PC-9 (cell line): Measurements from ENCODE around the gene OSBPL3. TPM values are rescaled to one million over a fixed set of nuclear protein-coding genes. Genes with fewer than 3 reads are reported as not detected.

ENCODE experiments used
- BruUV-seq: library from RNA; stranded (reverse); fragments of 400-500 nt; replicated peaks from 2 replicates; lab custom pipeline; 2021; lab: Mats Ljungman, UMichigan
- CTCF ChIA-PET: fragments of 300-600 bp; sonication (Branson Sonifier 250); formaldehyde crosslinking; loops from one replicate; lab custom pipeline; 2022; ENCODE audit warnings: antibody characterized with exemption; lab: Charles Lee
- POLR2A ChIA-PET: fragments of 300-600 bp; sonication (Branson Sonifier 250); formaldehyde crosslinking; loops from one replicate; lab custom pipeline; 2022; ENCODE audit warnings: antibody characterized with exemption; ENCODE audit not compliant: unreplicated experiment; lab: Charles Lee
- DNase-seq, 2 experiments: peaks; one replicate each; pipeline versions ENCODE4 v3.0.0 to v3.0.0-alpha.2; 2015 to 2022; ENCODE audit warnings: mixed read lengths in 1 of 2
- H2AFZ ChIP-seq: fragments of 200-600 bp; sonication (generic); 2 replicates; pipeline ENCODE4 v1.8.1; 2017; ENCODE audit warnings: antibody characterized with exemption
- H3F3A ChIP-seq: fragments of 200-600 bp; sonication (generic); 2 replicates; pipeline ENCODE4 v1.8.1; 2017; ENCODE audit warnings: antibody characterized with exemption, mild to moderate bottlenecking, low read depth; ENCODE audit not compliant: insufficient read depth
- H3K27ac ChIP-seq: fragments of 200-600 bp; sonication (generic); 2 replicates; pipeline ENCODE4 v1.6.1; 2016; ENCODE audit warnings: mixed run types
- H3K27me3 ChIP-seq: fragments of 200-600 bp; sonication (generic); 2 replicates; pipeline ENCODE4 v1.6.1; 2016; ENCODE audit warnings: low read depth, mixed run types; ENCODE audit not compliant: insufficient read depth
- H3K36me3 ChIP-seq: fragments of 200-600 bp; sonication (generic); 2 replicates; pipeline ENCODE4 v1.6.1; 2016; ENCODE audit warnings: low read depth, mixed run types
- H3K4me1 ChIP-seq: fragments of 200-600 bp; sonication (generic); replicated peaks from 2 replicates; pipeline ENCODE4 v1.6.1; 2016; ENCODE audit warnings: mixed run types; ENCODE audit not compliant: insufficient read depth
- H3K4me2 ChIP-seq: fragments of 200-600 bp; sonication (generic); 2 replicates; pipeline ENCODE4 v1.6.1; 2017; ENCODE audit warnings: mixed run types
- H3K4me3 ChIP-seq: fragments of 200-600 bp; sonication (generic); 2 replicates; pipeline ENCODE4 v1.6.1; 2016; ENCODE audit warnings: mixed run types
- H3K79me2 ChIP-seq: fragments of 200-600 bp; sonication (generic); 2 replicates; pipeline ENCODE4 v1.6.1; 2017; ENCODE audit warnings: low read depth, mixed run types
- H3K9me2 ChIP-seq: fragments of 200-600 bp; sonication (generic); 2 replicates; pipeline ENCODE4 v1.8.1; 2017; ENCODE audit warnings: mild to moderate bottlenecking; ENCODE audit not compliant: insufficient read depth
- H3K9me3 ChIP-seq: fragments of 200-600 bp; sonication (generic); 2 replicates; pipeline ENCODE4 v1.8.1; 2016; ENCODE audit warnings: low read depth; ENCODE audit not compliant: insufficient read depth
- H4K20me1 ChIP-seq: fragments of 200-600 bp; sonication (generic); 2 replicates; pipeline ENCODE4 v1.8.1; 2017; ENCODE audit not compliant: insufficient read depth
- CTCF ChIP-seq: fragments of 200-600 bp; sonication (generic); conservative IDR thresholded peaks from 2 replicates; pipeline ENCODE4 v1.6.1; 2017; ENCODE audit warnings: mixed run types, antibody characterized with exemption, mild to moderate bottlenecking, moderate library complexity
- EZH2 ChIP-seq: fragments of 200-600 bp; sonication (generic); IDR thresholded peaks from 2 replicates; pipeline ENCODE4 v1.8.0; 2017; ENCODE audit warnings: antibody characterized with exemption, low read depth
- intact Hi-C: fragments of 100-400 bp; cut with micrococcal nuclease; formaldehyde crosslinking; loops from one replicate; pipeline ENCODE4 v1.10.0; 2022; ENCODE audit not compliant: unreplicated experiment
- total RNA-seq: library from RNA; stranded (reverse); gene quantifications from 2 replicates; pipeline ENCODE4 v1.2.3, GENCODE V29; 2021

Gene OSBPL3
- total RNA-seq, 1 experiment from 2014 or later: 87.6 TPM

DNA sequence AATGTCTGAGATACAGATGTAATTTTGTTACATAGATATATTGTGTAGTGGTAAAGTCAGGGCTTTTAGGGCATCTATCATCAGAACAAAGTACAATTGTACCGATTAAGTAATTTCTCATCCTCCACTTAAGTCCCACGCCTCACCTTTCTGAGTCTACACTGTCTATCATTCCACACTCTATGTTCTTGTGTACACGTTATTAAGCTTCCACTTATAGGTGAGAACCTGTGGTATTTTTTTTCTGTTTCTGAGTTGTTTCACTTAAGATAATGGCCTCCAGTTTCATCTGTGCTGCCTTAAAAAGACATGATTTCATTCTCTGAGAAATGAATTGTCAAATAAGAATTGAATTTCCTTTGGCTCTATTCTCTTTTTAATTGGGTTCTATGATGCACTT is 15.5 kb upstream of the OSBPL3 start:
- H3K27me3 ChIP-seq: no peaks in the 10 kb centered on the region
- no peaks in the 10 kb centered on the region for H3K4me1 ChIP-seq
- H3K4me2 ChIP-seq: no peak overlapping the region
- ChIA-PET POLR2A (no interaction called here), CTCF (no interaction called here)
- intact Hi-C loops: no loop called here
- H3K36me3 ChIP-seq: no peaks in the 10 kb centered on the region
- no peaks in the 10 kb centered on the region for H4K20me1 ChIP-seq
- no peak for TF ChIP-seq CTCF
- no peak for TF ChIP-seq EZH2
- no TSS peak for BruUV-seq
- no peaks in the 10 kb centered on the region for H3K79me2 ChIP-seq
- H3K9me2 ChIP-seq: no peaks in the 10 kb centered on the region
- H3K4me3 ChIP-seq: no peak overlapping the region
- H3F3A ChIP-seq: no peaks in the 10 kb centered on the region; the same call in 1 of the 2 replicates
- H2AFZ ChIP-seq: no peak overlapping the region
- no peak overlapping the region for H3K27ac ChIP-seq
- peak in 1 of 2 experiments; percentile 19 for DNase-seq
- H3K9me3 ChIP-seq: peaks cover 4% of the 10 kb centered on the region; the same call in 1 of the 2 replicates

DNA sequence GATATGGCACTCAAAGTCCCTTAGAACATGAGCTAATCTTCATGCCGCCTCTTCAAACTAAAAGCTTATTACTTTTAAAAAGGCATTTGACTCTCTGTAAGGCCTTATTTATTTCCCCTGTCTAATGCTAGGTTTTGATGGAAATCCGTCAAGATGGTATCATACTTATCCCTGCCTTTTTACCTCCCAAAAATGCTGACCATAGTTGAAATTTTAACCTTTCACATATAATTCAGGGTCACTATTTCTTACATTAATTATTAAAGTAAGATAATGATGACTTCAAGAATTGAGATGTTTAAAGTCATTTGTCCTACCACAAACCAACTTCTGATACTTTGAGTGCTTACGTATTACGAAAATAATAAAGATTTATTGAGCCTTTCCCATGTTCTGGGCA is 12.3 kb upstream of the OSBPL3 start:
- H3K36me3 ChIP-seq: no peaks in the 10 kb centered on the region
- no peaks in the 10 kb centered on the region; the same call in 1 of the 2 replicates for H3F3A ChIP-seq
- H4K20me1 ChIP-seq: no peaks in the 10 kb centered on the region
- H3K27ac ChIP-seq: no peak overlapping the region
- H3K4me2 ChIP-seq: no peak overlapping the region
- H3K4me3 ChIP-seq: no peak overlapping the region
- no peaks in the 10 kb centered on the region for H3K4me1 ChIP-seq
- H3K9me3 ChIP-seq: no peaks in the 10 kb centered on the region
- no peaks in the 10 kb centered on the region for H3K9me2 ChIP-seq
- CTCF ChIA-PET: no interaction called here
- TF ChIP-seq CTCF (no peak), EZH2 (no peak)
- H3K79me2 ChIP-seq: no peaks in the 10 kb centered on the region
- peak in 1 of 2 experiments; percentile 21 for DNase-seq
- intact Hi-C loops: no loop called here
- no peaks in the 10 kb centered on the region for H3K27me3 ChIP-seq
- BruUV-seq: no TSS peak
- no peak overlapping the region for H2AFZ ChIP-seq
- POLR2A ChIA-PET: interaction anchor here (0.6 kb wide), 1 partner anchor 11 kb away, joined by 5 read pairs; no protein-coding TSS in a partner anchor

DNA sequence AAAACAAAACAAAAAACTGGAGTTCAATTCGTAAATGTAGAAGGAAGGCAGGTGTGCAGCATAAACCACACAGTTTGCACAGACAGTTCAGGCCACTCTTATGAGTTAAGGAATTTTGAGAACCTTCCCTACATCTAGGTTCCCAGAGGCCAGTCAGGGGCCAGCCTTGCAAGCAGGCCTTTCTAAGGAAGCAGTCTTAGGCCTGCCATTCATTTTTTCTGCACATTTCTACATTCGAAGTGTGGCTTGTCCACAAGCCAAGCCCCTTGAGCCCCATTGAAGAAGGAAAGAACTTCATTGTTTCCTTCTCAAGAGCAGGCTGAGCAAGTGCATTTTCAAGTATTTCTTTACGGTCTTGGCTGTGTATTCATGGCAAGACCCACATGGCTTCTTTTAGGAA is 11.4 kb upstream of the OSBPL3 start:
- Histone ChIP-seq H3K36me3 (no peaks in the 10 kb centered on the region), H3K27ac (no peak overlapping the region), H3K79me2 (no peaks in the 10 kb centered on the region), H3K4me1 (no peaks in the 10 kb centered on the region), H4K20me1 (no peaks in the 10 kb centered on the region), H3K9me3 (no peaks in the 10 kb centered on the region), H3K4me2 (no peak overlapping the region), H2AFZ (peak overlapping the region; percentile 3; the same call in 1 of the 2 replicates), H3K27me3 (no peaks in the 10 kb centered on the region), H3K9me2 (no peaks in the 10 kb centered on the region), H3F3A (no peaks in the 10 kb centered on the region; the same call in 1 of the 2 replicates), H3K4me3 (no peak overlapping the region)
- DNase-seq: peak in 1 of 2 experiments; percentile 18
- POLR2A ChIA-PET: no interaction called here
- TF ChIP-seq EZH2 (no peak), CTCF (no peak)
- BruUV-seq: no TSS peak
- CTCF ChIA-PET: no interaction called here
- intact Hi-C loops: no loop called here
